GM12801 (cell line): Measurements from ENCODE around the gene PRAC2.

Experiments
- CTCF ChIP-seq: IDR thresholded peaks from one replicate; pipeline ENCODE4 v1.5.1; 2011; ENCODE audit warnings: control low read depth; ENCODE audit not compliant: insufficient read length; ENCODE audit errors: extremely low read depth

Gene PRAC2

GRCh38 chr17:48723423-48724250, 652 bp downstream of the PRAC2 start:
- no peak for TF ChIP-seq CTCF

DNA sequence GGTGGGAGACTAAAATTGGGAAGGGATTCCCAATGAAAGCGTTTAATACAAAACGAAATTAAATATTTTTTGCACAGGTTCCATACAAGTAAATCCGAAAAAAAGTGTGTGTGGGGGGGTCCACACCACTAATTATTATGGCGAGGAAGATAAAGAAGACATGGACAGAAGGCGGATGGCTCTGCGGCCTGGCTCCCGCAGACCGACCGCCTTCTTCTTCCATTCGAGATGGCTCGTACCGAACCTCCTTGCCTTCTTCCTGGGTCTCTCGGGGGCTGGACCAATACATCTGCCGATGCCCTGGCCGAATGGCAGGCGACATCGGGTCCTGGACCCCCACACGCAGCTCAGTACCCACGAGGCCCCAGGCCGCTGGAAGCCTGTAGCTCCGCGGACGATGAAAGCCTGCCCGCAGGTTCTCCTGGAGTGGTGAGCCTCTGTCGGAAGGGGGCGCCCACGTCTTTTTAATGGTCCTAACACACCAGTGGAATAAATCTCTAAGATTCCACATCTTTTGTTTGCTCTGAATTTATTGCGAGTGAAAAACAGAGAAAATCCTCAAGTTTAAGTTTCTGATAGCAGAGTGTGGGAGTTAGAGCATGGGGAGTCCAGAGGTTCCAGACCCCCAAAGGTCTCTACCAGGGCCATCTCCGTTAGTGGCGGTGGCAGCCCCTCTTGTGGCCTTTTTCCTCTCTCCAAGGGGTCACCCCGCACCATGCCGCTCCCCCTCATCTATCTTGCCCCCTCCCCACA, 1.4 kb downstream of the PRAC2 start:
- no peak for TF ChIP-seq CTCF

DNA sequence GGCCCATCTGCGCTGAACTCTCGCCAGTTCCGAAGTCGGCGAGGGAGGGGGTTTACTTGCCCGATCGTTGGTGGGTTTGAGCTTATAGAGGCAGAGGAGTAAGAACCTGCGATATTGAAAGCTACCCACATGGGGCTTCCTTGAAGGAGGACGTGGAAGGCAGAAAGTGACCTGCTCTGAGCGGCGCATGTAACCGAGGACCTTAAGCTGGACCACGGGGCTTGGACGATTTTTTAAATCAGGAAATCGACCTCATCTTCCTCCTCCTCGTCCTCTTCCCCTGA, 2.0 kb downstream of the PRAC2 start:
- no peak for TF ChIP-seq CTCF

GRCh38 chr17:48725288-48726064, 2.5 kb downstream of the PRAC2 start:
- TF ChIP-seq CTCF = no peak

DNA sequence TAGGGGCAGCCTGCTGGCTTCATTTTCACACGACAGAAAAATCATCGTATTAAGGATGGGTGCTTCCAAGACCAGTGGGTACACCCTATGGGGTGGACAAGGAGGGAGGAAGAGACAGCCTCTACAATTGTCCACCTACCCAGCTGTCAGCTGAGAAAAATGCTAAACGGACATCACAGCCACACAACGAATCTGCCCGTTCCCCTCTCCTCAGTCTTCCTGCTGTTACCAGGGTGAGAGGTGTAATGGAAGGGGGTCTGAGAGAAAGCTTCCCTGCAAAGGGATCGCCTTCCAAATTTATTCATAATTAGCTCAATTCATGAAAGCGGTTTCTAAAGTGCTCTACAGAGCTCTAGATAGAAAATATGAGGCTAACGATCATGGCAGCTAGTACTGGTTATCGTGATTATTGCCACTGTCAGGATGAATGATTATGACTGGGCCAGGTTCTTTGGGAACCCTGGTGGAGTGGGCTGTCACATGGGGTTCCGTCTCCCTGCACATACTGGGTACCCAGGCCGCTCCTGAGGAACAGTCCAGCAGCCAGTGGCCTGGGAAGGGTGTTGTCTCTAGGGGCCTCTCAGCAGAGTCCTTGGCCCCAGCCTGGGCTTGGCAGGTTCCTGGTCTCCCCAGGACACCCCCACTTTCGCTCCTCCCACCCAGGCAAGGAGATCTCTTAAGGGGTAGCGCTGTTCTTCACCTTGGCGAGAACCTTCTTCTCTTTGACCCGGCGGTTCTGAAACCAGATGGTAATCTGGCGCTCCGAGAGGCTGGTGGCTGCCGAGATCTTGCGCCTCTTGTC, 3.3 kb downstream of the PRAC2 start:
- no peak for TF ChIP-seq CTCF

DNA sequence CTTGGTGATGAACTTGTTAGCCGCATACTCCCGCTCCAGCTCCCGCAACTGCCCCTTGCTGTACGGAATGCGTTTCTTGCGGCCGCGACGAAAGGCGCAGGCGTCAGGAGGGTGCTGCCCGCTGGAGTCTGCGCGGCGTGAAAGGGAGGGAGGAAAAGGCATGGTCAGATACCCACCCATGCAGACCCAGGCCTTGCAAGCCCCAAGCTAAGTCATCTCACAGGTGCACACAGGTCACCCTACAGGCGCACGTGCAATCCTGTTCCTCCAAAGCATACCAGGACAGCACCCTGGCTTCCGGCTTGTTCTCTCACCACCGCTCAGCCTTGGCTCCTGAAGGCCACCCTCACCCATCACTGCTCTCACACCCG, 3.9 kb downstream of the PRAC2 start:
- TF ChIP-seq CTCF = no peak
